Duodenal mucosa (tissue), 2 donors: ENCODE measurements around the gene NCOA1.
"Not testable (repeated sequence)": the region's sequence is repeated elsewhere in the genome, so short reads cannot be mapped to it uniquely, and the experiment has no call there.

Experiments used
- H3K27ac ChIP-seq: one replicate; pipeline ENCODE4 v1.7.0; 2013; ENCODE audit warnings: low read depth, low read length
- H3K27me3 ChIP-seq, 2 donors: one replicate each; pipeline ENCODE4 v1.7.0; 2013; ENCODE audit warnings: low read length in 2 of 2, control low read depth in 1 of 2; ENCODE audit not compliant: insufficient read depth in 2 of 2, control insufficient read depth in 1 of 2
- H3K36me3 ChIP-seq, 2 donors: one replicate each; pipeline ENCODE4 v1.7.0; 2013; ENCODE audit warnings: low read length in 2 of 2, control low read depth in 1 of 2; ENCODE audit not compliant: insufficient read depth in 2 of 2, control insufficient read depth in 1 of 2
- H3K4me1 ChIP-seq, 2 donors: one replicate each; pipeline ENCODE4 v1.7.0; 2013; ENCODE audit warnings: low read length in 2 of 2, control low read depth in 1 of 2; ENCODE audit not compliant: insufficient read depth in 2 of 2, control insufficient read depth in 1 of 2
- H3K4me3 ChIP-seq, 2 donors: one replicate each; pipeline ENCODE4 v1.7.0; 2013; ENCODE audit warnings: low read length in 2 of 2, low read depth in 1 of 2
- H3K9ac ChIP-seq, 2 donors: one replicate each; pipeline ENCODE4 v1.7.0; 2013; ENCODE audit warnings: low read length in 2 of 2, low read depth in 1 of 2
- H3K9me3 ChIP-seq, 2 donors: one replicate each; pipeline ENCODE4 v1.7.0; 2013; ENCODE audit warnings: low read length in 2 of 2, control low read depth in 1 of 2; ENCODE audit not compliant: control insufficient read depth in 1 of 2

The NCOA1 gene

GRCh38 chr2:24586955-24587354 lies 95.9 kb downstream of the NCOA1 start:
- no peaks in the 10 kb centered on the region for H3K27me3 ChIP-seq
- H3K27ac ChIP-seq = no peak overlapping the region
- H3K9ac ChIP-seq = no peak overlapping the region
- no peaks in the 10 kb centered on the region for H3K9me3 ChIP-seq
- H3K4me3 ChIP-seq = no peak overlapping the region
- peaks cover 14 to 20% of the 10 kb centered on the region in 2 donors for H3K4me1 ChIP-seq
- peaks cover 0 to 3% of the 10 kb centered on the region in 2 donors for H3K36me3 ChIP-seq

- Histone ChIP-seq H3K9me3 (no peaks in the 10 kb centered on the region), H3K4me1 (peaks cover 14 to 20% of the 10 kb centered on the region in 2 donors), H3K27ac (no peak overlapping the region), H3K27me3 (no peaks in the 10 kb centered on the region), H3K4me3 (peak overlapping the region in 1 of 2 donors; percentile 7), H3K36me3 (peaks cover 0 to 3% of the 10 kb centered on the region in 2 donors), H3K9ac (no peak overlapping the region)
These were observed 97.2 kb downstream of the NCOA1 start for GRCh38 chr2:24588294-24588693.

GRCh38 chr2:24592441-24593100 lies 101.5 kb downstream of the NCOA1 start:
- peaks cover 0 to 3% of the 10 kb centered on the region in 2 donors for H3K36me3 ChIP-seq
- H3K27ac ChIP-seq = no peak overlapping the region
- H3K27me3 ChIP-seq = no peaks in the 10 kb centered on the region
- no peak overlapping the region for H3K4me3 ChIP-seq
- H3K9me3 ChIP-seq = no peaks in the 10 kb centered on the region
- no peak overlapping the region for H3K9ac ChIP-seq
- peaks cover 13 to 19% of the 10 kb centered on the region in 2 donors for H3K4me1 ChIP-seq

- peaks cover 0 to 2% of the 10 kb centered on the region in 2 donors for H3K4me1 ChIP-seq
These were observed 103.2 kb downstream of the NCOA1 start for GRCh38 chr2:24594283-24594682.

GRCh38 chr2:24597181-24597870 lies 106.3 kb downstream of the NCOA1 start:
- Histone ChIP-seq H3K4me1 (no peaks in the 10 kb centered on the region), H3K9me3 (no peaks in the 10 kb centered on the region), H3K27me3 (no peaks in the 10 kb centered on the region), H3K4me3 (no peak overlapping the region), H3K9ac (no peak overlapping the region), H3K36me3 (no peaks in the 10 kb centered on the region), H3K27ac (no peak overlapping the region)

More at GRCh38 chr2:24594283-24594682, 103.2 kb downstream of the NCOA1 start:
- Histone ChIP-seq H3K36me3 (no peaks in the 10 kb centered on the region), H3K27me3 (no peaks in the 10 kb centered on the region), H3K9me3 (no peaks in the 10 kb centered on the region), H3K27ac (no peak overlapping the region), H3K4me3 (no peak overlapping the region), H3K9ac (no peak overlapping the region)

GRCh38 chr2:24600140-24600539 lies 109.1 kb downstream of the NCOA1 start:
- not testable (repeated sequence) for H3K9me3 ChIP-seq, H3K4me1 ChIP-seq, H3K27me3 ChIP-seq, H3K9ac ChIP-seq, H3K27ac ChIP-seq, H3K36me3 ChIP-seq, H3K4me3 ChIP-seq

GRCh38 chr2:24611631-24612030 lies 120.6 kb downstream of the NCOA1 start:
- Histone ChIP-seq H3K4me3 (no peak overlapping the region), H3K9me3 (peaks cover 0 to 2% of the 10 kb centered on the region in 2 donors), H3K27me3 (no peaks in the 10 kb centered on the region), H3K27ac (no peak overlapping the region), H3K36me3 (peaks cover 0 to 3% of the 10 kb centered on the region in 2 donors), H3K4me1 (no peaks in the 10 kb centered on the region), H3K9ac (no peak overlapping the region)

GRCh38 chr2:24613154-24613814 lies 122.2 kb downstream of the NCOA1 start:
- Histone ChIP-seq H3K27me3 (no peaks in the 10 kb centered on the region), H3K27ac (no peak overlapping the region), H3K4me1 (no peaks in the 10 kb centered on the region), H3K9me3 (peaks cover 0 to 2% of the 10 kb centered on the region in 2 donors), H3K4me3 (no peak overlapping the region), H3K9ac (no peak overlapping the region), H3K36me3 (peaks cover 0 to 3% of the 10 kb centered on the region in 2 donors)

- H3K4me3 ChIP-seq = no peak overlapping the region
- no peaks in the 10 kb centered on the region for H3K27me3 ChIP-seq
- H3K36me3 ChIP-seq = no peaks in the 10 kb centered on the region
- H3K27ac ChIP-seq = no peak overlapping the region
- H3K9ac ChIP-seq = no peak overlapping the region
- no peaks in the 10 kb centered on the region for H3K9me3 ChIP-seq
- H3K4me1 ChIP-seq = no peaks in the 10 kb centered on the region
These were observed 125.6 kb downstream of the NCOA1 start for GRCh38 chr2:24616616-24617015.

GRCh38 chr2:24617424-24617823 lies 126.4 kb downstream of the NCOA1 start:
- no peak overlapping the region for H3K27ac ChIP-seq
- no peaks in the 10 kb centered on the region for H3K27me3 ChIP-seq
- H3K9me3 ChIP-seq = no peaks in the 10 kb centered on the region
- H3K4me3 ChIP-seq = no peak overlapping the region
- H3K9ac ChIP-seq = no peak overlapping the region
- no peaks in the 10 kb centered on the region for H3K36me3 ChIP-seq
- H3K4me1 ChIP-seq = no peaks in the 10 kb centered on the region
